Gastrocnemius medialis (tissue), 4 donors: ENCODE data around the gene SIL1.

ENCODE experiments used
- CTCF ChIP-seq, 5 experiments: fragments of 450-650 bp in 3 of 5; fragments of 200-600 bp in 2 of 5; sonication (generic) in 2 of 5; IDR thresholded peaks in 4 of 5; conservative IDR thresholded peaks in 1 of 5; 1 replicate in 4 of 5; 2 replicates in 1 of 5; pipeline ENCODE4 v1.5.1; 2016 to 2019; ENCODE audit warnings: antibody characterized with exemption in 5 of 5, mild to moderate bottlenecking in 3 of 5, moderate library complexity in 3 of 5
- POLR2A ChIP-seq, 2 donors: fragments of 450-650 bp; IDR thresholded peaks; one replicate each; pipeline ENCODE4 v1.6.1; 2017; ENCODE audit warnings: antibody characterized with exemption in 2 of 2, mild to moderate bottlenecking in 2 of 2, moderate library complexity in 2 of 2

- TF ChIP-seq CTCF (IDR thresholded peaks at IDR 0.05 in 4 of 5, conservative IDR thresholded peaks at IDR 0.05 in 1 of 5) (no peak), POLR2A (IDR thresholded peaks at IDR 0.05) (no peak)
These were observed 278.0 kb downstream of the SIL1 start for GRCh38 chr5:138920181-138920580.
